ENCODE measurements around the gene MTA3. TPM values are rescaled to one million over a fixed set of nuclear protein-coding genes. Genes with fewer than 3 reads are reported as not detected.

The MTA3 gene
- total and polyA plus RNA-seq, 2 donors (not counting 3 experiments of a cell fraction or from before 2014, with no cell fraction given) = 36.3 to 53.3 TPM

DNA sequence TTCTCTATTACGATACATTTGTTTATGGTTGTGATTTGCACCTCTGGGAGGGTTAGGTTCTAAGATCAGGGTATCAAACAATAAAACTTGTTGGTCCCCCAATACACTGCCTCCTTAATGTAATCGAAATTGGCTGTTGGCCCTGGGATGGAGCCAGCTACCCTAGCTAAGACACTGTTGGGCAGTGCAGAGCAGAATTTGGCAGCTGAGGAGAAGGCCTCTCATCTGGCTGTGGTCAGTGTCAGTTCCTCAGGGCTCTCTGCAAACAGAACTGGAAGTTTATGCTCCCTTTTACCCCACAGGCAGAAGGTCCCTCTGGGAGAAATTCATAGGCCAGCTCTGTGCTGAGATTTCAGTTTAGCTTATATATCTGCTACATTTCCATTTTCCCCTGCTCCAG is 232.5 kb downstream of the MTA3 start:
- Histone ChIP-seq H3K9me1 (replicated peaks; ENCODE audit: control insufficient read depth, extremely low read depth, insufficient read depth, low read length) (no peaks in the 10 kb centered on the region), H3K36me3 (ENCODE audit: control insufficient read depth in 2 of 2, extremely low read depth in 1 of 2, insufficient read depth in 2 of 2, low read length in 2 of 2) (no peaks in the 10 kb centered on the region), H3K4me3 (replicated peaks in 1 of 3; ENCODE audit: insufficient read depth in 1 of 3, low read depth in 1 of 3, low read length in 3 of 3) (no peak overlapping the region), H4K20me1 (replicated peaks; ENCODE audit: control insufficient read depth, extremely low read depth, insufficient read depth, low read length) (no peaks in the 10 kb centered on the region), H3K4me1 (ENCODE audit: control insufficient read depth, extremely low read depth, insufficient read depth, low read length) (no peaks in the 10 kb centered on the region), H3K79me2 (ENCODE audit: control insufficient read depth, insufficient read depth, low read length) (no peaks in the 10 kb centered on the region), H3K4me2 (ENCODE audit: insufficient read depth, low read length) (no peak overlapping the region), H3K27me3 (ENCODE audit: control insufficient read depth in 2 of 2, insufficient read depth in 2 of 2, low read length in 2 of 2) (peaks cover 8 to 12% of the 10 kb centered on the region in 2 experiments), H3K9ac (replicated peaks; ENCODE audit: extremely low read depth, insufficient read depth, low read length) (no peak overlapping the region), H3K27ac (ENCODE audit: insufficient read depth, low read depth, low read length) (no peak overlapping the region), H3K9me3 (replicated peaks; ENCODE audit: control insufficient read depth, insufficient read depth, low read length) (no peaks in the 10 kb centered on the region), H2AFZ (ENCODE audit: low read depth, low read length) (no peak overlapping the region)
- dilution Hi-C loops (cut with MboI; ENCODE audit: extremely low pct_ligation_motif_present, low sequenced_read_pairs) = no loop called here
- no peak for TF ChIP-seq CTCF (IDR thresholded peaks at IDR 0.05; ENCODE audit: extremely low read depth in 1 of 2, insufficient read depth in 1 of 2, low read depth in 1 of 2, low read length in 2 of 2)
- ChIA-PET CTCF (interaction anchor here (0.9 to 1.3 kb wide), 2 partner anchors 9 kb away, joined by 4 to 6 read pairs; partner anchors contain the start of gene HAAO), POLR2A (no interaction called here)
- no TSS peak for BruUV-seq (replicated peaks)
- FAIRE-seq = no peak
- intact Hi-C loops (cut with micrococcal nuclease) = no loop called here
- DNase-seq (ENCODE audit: low read depth, low spot score) = no peak

GRCh38 chr2:42801381-42801780 is 232.9 kb downstream of the MTA3 start:
- ChIA-PET POLR2A (no interaction called here), CTCF (interaction anchor here (0.9 to 1.3 kb wide), 2 partner anchors 9 kb away, joined by 4 to 6 read pairs; partner anchors contain the start of gene HAAO)
- dilution Hi-C loops (cut with MboI; ENCODE audit: extremely low pct_ligation_motif_present, low sequenced_read_pairs) = no loop called here
- H3K9me3 ChIP-seq (replicated peaks; ENCODE audit: control insufficient read depth, insufficient read depth, low read length) = no peaks in the 10 kb centered on the region
- no peaks in the 10 kb centered on the region for H3K4me1 ChIP-seq (ENCODE audit: control insufficient read depth, extremely low read depth, insufficient read depth, low read length)
- no peaks in the 10 kb centered on the region for H3K36me3 ChIP-seq (ENCODE audit: control insufficient read depth in 2 of 2, extremely low read depth in 1 of 2, insufficient read depth in 2 of 2, low read length in 2 of 2)
- no peak overlapping the region for H2AFZ ChIP-seq (ENCODE audit: low read depth, low read length)
- peaks cover 8 to 12% of the 10 kb centered on the region in 2 experiments for H3K27me3 ChIP-seq (ENCODE audit: control insufficient read depth in 2 of 2, insufficient read depth in 2 of 2, low read length in 2 of 2)
- no peaks in the 10 kb centered on the region for H4K20me1 ChIP-seq (replicated peaks; ENCODE audit: control insufficient read depth, extremely low read depth, insufficient read depth, low read length)
- no peak overlapping the region for H3K4me3 ChIP-seq (replicated peaks in 1 of 3; ENCODE audit: insufficient read depth in 1 of 3, low read depth in 1 of 3, low read length in 3 of 3)
- no peak overlapping the region for H3K27ac ChIP-seq (ENCODE audit: insufficient read depth, low read depth, low read length)
- H3K79me2 ChIP-seq (ENCODE audit: control insufficient read depth, insufficient read depth, low read length) = no peaks in the 10 kb centered on the region
- no peak for DNase-seq (ENCODE audit: low read depth, low spot score)
- no peaks in the 10 kb centered on the region for H3K9me1 ChIP-seq (replicated peaks; ENCODE audit: control insufficient read depth, extremely low read depth, insufficient read depth, low read length)
- FAIRE-seq = no peak
- no peak overlapping the region for H3K9ac ChIP-seq (replicated peaks; ENCODE audit: extremely low read depth, insufficient read depth, low read length)
- no peak overlapping the region for H3K4me2 ChIP-seq (ENCODE audit: insufficient read depth, low read length)
- TF ChIP-seq POLR2AphosphoS5 (IDR thresholded peaks at IDR 0.05; ENCODE audit: insufficient read depth, low read depth, low read length) (no peak), CTCF (IDR thresholded peaks at IDR 0.05; ENCODE audit: extremely low read depth in 1 of 2, insufficient read depth in 1 of 2, low read depth in 1 of 2, low read length in 2 of 2) (no peak), EZH2 (IDR thresholded peaks at IDR 0.05; ENCODE audit: borderline replicate concordance, low read depth, low read length, severe bottlenecking) (no peak), POLR2A (IDR thresholded peaks at IDR 0.05; ENCODE audit: low read depth, low read length) (no peak), MYC (IDR thresholded peaks at IDR 0.05; ENCODE audit: low read depth, low read length) (no peak), MAX (IDR thresholded peaks at IDR 0.05; ENCODE audit: insufficient read depth, insufficient read length) (no peak), GATA2 (IDR thresholded peaks at IDR 0.05; ENCODE audit: insufficient read depth, insufficient read length, low read depth, low read length) (no peak), JUN (IDR thresholded peaks at IDR 0.05; ENCODE audit: borderline replicate concordance, insufficient read depth, insufficient read length, low read depth) (no peak), FOS (IDR thresholded peaks at IDR 0.05; ENCODE audit: borderline replicate concordance, insufficient read depth, low read length) (no peak)
- no TSS peak for BruUV-seq (replicated peaks)
- intact Hi-C loops (cut with micrococcal nuclease) = no loop called here

Measured in endothelial cell of umbilical vein (primary cell).